Measurements from ENCODE around the gene PEAK1. TPM values are rescaled to one million over a fixed set of nuclear protein-coding genes. Genes with fewer than 3 reads are reported as not detected.

PEAK1 gene
- polyA plus RNA-seq, 1 donor (not counting 4 experiments of a cell fraction or from before 2014, with no cell fraction given) = 5.9 TPM

DNA sequence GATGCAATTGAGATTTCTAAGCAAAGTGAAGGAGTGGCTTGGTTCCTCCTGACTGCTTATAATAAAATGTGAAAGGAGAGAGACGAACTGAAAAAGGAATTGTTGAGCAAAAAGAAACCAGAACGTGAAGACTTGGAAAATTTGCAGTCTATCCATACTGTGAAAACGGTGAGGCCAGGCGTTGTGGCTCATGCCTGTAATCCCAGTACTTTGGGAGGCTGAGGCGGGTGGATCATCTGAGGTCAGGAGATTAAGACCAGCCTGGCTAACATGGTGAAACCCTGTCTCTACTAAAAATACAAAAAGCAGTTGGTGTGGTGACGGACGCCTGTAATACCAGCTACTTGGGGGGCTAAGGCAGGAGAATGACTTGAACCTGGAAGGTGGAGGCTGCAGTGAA lies 292.3 kb downstream of the PEAK1 start:
- no peaks in the 10 kb centered on the region for H3K27me3 ChIP-seq (ENCODE audit: control insufficient read depth, extremely low read depth, insufficient read depth, low read length)
- H3K9ac ChIP-seq (ENCODE audit: control insufficient read depth, extremely low read depth, insufficient read depth, low read length) = no peak overlapping the region
- H3K9me3 ChIP-seq (ENCODE audit: control insufficient read depth, low read depth, low read length) = no peaks in the 10 kb centered on the region
- no peak overlapping the region for H3K4me2 ChIP-seq (ENCODE audit: control insufficient read depth, extremely low read depth, insufficient read depth, low read depth, low read length)
- H4K20me1 ChIP-seq (ENCODE audit: control insufficient read depth, extremely low read depth, insufficient read depth, low read length) = no peaks in the 10 kb centered on the region
- no peak for FAIRE-seq
- no peak overlapping the region for H2AFZ ChIP-seq (ENCODE audit: control insufficient read depth, low read length)
- no peak overlapping the region for H3K4me3 ChIP-seq (ENCODE audit: control insufficient read depth in 2 of 3, extremely low read depth in 1 of 3, insufficient read depth in 2 of 3, low read depth in 1 of 3, low read length in 3 of 3)
- TF ChIP-seq EZH2 (IDR thresholded peaks at IDR 0.05; ENCODE audit: low read length) = no peak
- TF ChIP-seq, protein P1, sequence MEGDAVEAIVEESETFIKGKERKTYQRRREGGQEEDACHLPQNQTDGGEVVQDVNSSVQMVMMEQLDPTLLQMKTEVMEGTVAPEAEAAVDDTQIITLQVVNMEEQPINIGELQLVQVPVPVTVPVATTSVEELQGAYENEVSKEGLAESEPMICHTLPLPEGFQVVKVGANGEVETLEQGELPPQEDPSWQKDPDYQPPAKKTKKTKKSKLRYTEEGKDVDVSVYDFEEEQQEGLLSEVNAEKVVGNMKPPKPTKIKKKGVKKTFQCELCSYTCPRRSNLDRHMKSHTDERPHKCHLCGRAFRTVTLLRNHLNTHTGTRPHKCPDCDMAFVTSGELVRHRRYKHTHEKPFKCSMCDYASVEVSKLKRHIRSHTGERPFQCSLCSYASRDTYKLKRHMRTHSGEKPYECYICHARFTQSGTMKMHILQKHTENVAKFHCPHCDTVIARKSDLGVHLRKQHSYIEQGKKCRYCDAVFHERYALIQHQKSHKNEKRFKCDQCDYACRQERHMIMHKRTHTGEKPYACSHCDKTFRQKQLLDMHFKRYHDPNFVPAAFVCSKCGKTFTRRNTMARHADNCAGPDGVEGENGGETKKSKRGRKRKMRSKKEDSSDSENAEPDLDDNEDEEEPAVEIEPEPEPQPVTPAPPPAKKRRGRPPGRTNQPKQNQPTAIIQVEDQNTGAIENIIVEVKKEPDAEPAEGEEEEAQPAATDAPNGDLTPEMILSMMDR (optimal IDR thresholded peaks at IDR 0.05 in 1 of 3, IDR thresholded peaks at IDR 0.05 in 1 of 3, conservative IDR thresholded peaks at IDR 0.05 in 1 of 3; ENCODE audit: extremely low read depth in 1 of 3, insufficient read depth in 2 of 3, low read length in 3 of 3) = no peak
- dilution Hi-C loops (cut with MboI; ENCODE audit: extremely low pct_ligation_motif_present, low sequenced_read_pairs) = no loop called here
- no peak for DNase-seq (ENCODE audit: low read depth, low spot score)
- no peak overlapping the region for H3K27ac ChIP-seq (ENCODE audit: control insufficient read depth, insufficient read depth, low read length)
- H3K4me1 ChIP-seq (ENCODE audit: control insufficient read depth, extremely low read depth, insufficient read depth, low read length) = no peaks in the 10 kb centered on the region
- no peaks in the 10 kb centered on the region for H3K9me1 ChIP-seq (ENCODE audit: control insufficient read depth, extremely low read depth, insufficient read depth, low read length)
- no peaks in the 10 kb centered on the region for H3K79me2 ChIP-seq (ENCODE audit: control insufficient read depth, insufficient read depth, low read length)
- H3K36me3 ChIP-seq (ENCODE audit: control insufficient read depth in 2 of 2, extremely low read depth in 1 of 2, insufficient read depth in 2 of 2, low read length in 2 of 2) = no peaks in the 10 kb centered on the region

DNA sequence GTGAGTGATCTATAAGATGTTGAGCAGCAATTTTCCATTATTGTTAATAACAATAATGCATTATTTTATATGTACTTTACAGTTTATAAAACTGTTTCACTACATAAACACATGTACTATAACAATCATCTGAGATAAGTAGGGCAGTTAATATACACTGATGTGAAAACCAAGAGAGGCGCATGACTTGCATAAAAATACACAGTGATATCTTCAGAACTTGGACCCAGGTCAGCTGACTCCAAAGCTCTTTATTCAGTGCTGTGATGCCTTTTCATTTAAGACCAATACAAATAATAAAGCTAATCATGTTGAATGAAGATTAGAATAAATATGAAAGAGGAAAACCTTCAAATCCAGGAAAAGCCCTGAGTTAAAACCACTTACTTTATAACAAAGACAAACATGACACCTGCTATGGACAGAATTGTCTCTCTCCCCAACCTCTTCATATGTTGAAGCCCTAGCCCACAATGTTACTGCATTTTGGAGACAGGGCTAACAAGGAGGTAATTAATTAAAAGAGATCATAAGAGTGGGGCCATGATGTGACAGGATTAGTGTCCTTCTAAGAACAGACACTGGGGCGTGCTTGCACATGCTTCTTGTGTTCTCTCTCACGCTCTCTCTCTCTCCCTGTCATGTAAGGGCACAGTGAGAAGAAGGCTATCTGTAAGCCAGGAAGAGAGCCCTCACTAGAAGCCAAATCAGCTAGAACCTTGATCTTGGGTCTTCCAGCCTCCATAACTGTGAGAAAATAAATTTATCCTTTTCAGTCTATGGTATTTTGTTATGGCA lies 293.2 kb downstream of the PEAK1 start:
- Histone ChIP-seq H3K9me1 (ENCODE audit: control insufficient read depth, extremely low read depth, insufficient read depth, low read length) (no peaks in the 10 kb centered on the region), H3K9me3 (ENCODE audit: control insufficient read depth, low read depth, low read length) (no peaks in the 10 kb centered on the region), H3K36me3 (ENCODE audit: control insufficient read depth in 2 of 2, extremely low read depth in 1 of 2, insufficient read depth in 2 of 2, low read length in 2 of 2) (no peaks in the 10 kb centered on the region), H3K4me3 (ENCODE audit: control insufficient read depth in 2 of 3, extremely low read depth in 1 of 3, insufficient read depth in 2 of 3, low read depth in 1 of 3, low read length in 3 of 3) (no peak overlapping the region), H3K9ac (ENCODE audit: control insufficient read depth, extremely low read depth, insufficient read depth, low read length) (no peak overlapping the region), H3K4me1 (ENCODE audit: control insufficient read depth, extremely low read depth, insufficient read depth, low read length) (no peaks in the 10 kb centered on the region), H3K79me2 (ENCODE audit: control insufficient read depth, insufficient read depth, low read length) (no peaks in the 10 kb centered on the region), H2AFZ (ENCODE audit: control insufficient read depth, low read length) (no peak overlapping the region), H4K20me1 (ENCODE audit: control insufficient read depth, extremely low read depth, insufficient read depth, low read length) (no peaks in the 10 kb centered on the region), H3K4me2 (ENCODE audit: control insufficient read depth, extremely low read depth, insufficient read depth, low read depth, low read length) (no peak overlapping the region), H3K27ac (ENCODE audit: control insufficient read depth, insufficient read depth, low read length) (no peak overlapping the region), H3K27me3 (ENCODE audit: control insufficient read depth, extremely low read depth, insufficient read depth, low read length) (no peaks in the 10 kb centered on the region)
- DNase-seq (ENCODE audit: low read depth, low spot score) = no peak
- dilution Hi-C loops (cut with MboI; ENCODE audit: extremely low pct_ligation_motif_present, low sequenced_read_pairs) = no loop called here
- TF ChIP-seq, protein P1 (optimal IDR thresholded peaks at IDR 0.05 in 1 of 3, IDR thresholded peaks at IDR 0.05 in 1 of 3, conservative IDR thresholded peaks at IDR 0.05 in 1 of 3; ENCODE audit: extremely low read depth in 1 of 3, insufficient read depth in 2 of 3, low read length in 3 of 3) = no peak
- no peak for TF ChIP-seq EZH2 (IDR thresholded peaks at IDR 0.05; ENCODE audit: low read length)
- FAIRE-seq = no peak

Measured in keratinocyte (primary cell).